Measurements from ENCODE around the gene ZNF396. TPM values are rescaled to one million over a fixed set of nuclear protein-coding genes. Genes with fewer than 3 reads are reported as not detected.

ZNF396 gene
- 1 to 10 TPM; 5.4 to 7.2 (median 7.0) TPM for polyA plus RNA-seq (ENCODE audit: insufficient read length in 3 of 3)
- long read RNA-seq, donor 1: 0 reads
- long read RNA-seq, donor 2, partial matches to known transcripts: 0 of 2 reads
- long read RNA-seq, donor 2, other reads (novel, unspliced or antisense): 0 of 2 reads
- long read RNA-seq, donor 3, partial matches to known transcripts: 0 of 1 reads
- long read RNA-seq, donor 3, other reads (novel, unspliced or antisense): 0 of 1 reads
- long read RNA-seq, donor 4, partial matches to known transcripts: 0 of 1 reads
- long read RNA-seq, donor 4, other reads (novel, unspliced or antisense): 0 of 1 reads
- long read RNA-seq, donor 5: 0 reads
- long read RNA-seq, donor 6: 0 reads
- long read RNA-seq, donor 7: 0 reads
- long read RNA-seq, donor 8: 0 reads
- long read RNA-seq, donor 9: 0 reads
- long read RNA-seq, donor 10, partial matches to known transcripts: 0 of 2 reads
- long read RNA-seq, donor 10, other reads (novel, unspliced or antisense): 0 of 2 reads
- long read RNA-seq, donor 11, partial matches to known transcripts: 0 of 1 reads
- long read RNA-seq, donor 11, other reads (novel, unspliced or antisense): 0 of 1 reads
- long read RNA-seq, donor 12: 0 reads
- long read RNA-seq, donor 13: 0 reads
- long read RNA-seq, donor 14, partial matches to known transcripts: 0 of 1 reads
- long read RNA-seq, donor 14, other reads (novel, unspliced or antisense): 0 of 1 reads
- long read RNA-seq, donor 15: 0 reads
- long read RNA-seq, donor 16, partial matches to known transcripts: 8 of 14 reads
- long read RNA-seq, donor 16, other reads (novel, unspliced or antisense): 0 of 14 reads

GRCh38 chr18:35376742-35377695, at the start of gene ZNF396:
Gene ZNF396 (minus strand): TSS chr18:35377337. CDS start chr18:35374292, 3,045 bp downstream.
- DNase-seq (ENCODE audit: extremely low read depth in 1 of 11, low read depth in 9 of 11, low spot score in 4 of 11): peak in 9 of 11 donors; percentile 31 to 59 (median 50)

GRCh38 chr18:35426786-35427185, 49.6 kb upstream of the ZNF396 start:
- DNase-seq (ENCODE audit: extremely low read depth in 1 of 11, low read depth in 9 of 11, low spot score in 4 of 11): no peak

DNA sequence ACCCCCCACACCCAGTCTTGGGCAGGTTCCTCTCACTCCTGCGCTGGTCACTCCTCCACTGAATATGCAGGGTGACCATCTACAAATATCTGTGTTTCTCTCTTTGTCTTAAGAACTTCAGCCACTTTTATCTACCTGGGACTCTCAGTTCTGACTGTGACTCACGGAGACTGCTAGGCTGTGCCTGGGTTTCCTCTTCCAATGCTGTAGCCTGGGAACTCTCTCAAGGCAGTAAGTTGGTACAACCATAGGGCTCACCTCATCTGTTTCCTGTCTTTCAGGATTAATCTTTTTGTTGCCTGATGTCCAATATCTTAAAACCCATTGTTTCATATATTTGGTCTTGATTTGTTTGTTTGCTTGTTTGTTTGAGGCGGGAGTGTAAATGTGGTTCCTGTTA, 47.2 kb upstream of the ZNF396 start:
- no peak for DNase-seq (ENCODE audit: extremely low read depth in 1 of 11, low read depth in 9 of 11, low spot score in 4 of 11)

DNA sequence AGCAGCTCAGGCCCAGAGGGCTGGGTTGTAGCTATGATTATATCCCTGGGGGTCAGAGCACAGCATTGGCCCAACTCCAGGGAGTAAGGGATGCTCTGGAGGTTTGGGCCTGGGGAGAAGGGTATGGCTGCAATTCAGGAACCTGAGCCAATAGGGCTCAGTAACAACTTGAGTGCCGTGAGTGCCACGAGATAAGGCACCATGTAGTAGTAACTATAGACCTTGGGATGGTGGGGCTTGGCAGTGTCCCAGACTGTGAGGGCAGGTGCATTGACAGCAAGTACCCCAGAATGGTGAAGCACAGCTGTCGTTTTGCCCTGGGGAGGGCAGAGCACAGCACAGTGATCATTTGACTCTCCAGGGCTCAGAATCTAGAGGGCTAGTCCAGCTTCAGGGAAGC, 45.1 kb upstream of the ZNF396 start:
- DNase-seq (ENCODE audit: extremely low read depth in 1 of 11, low read depth in 9 of 11, low spot score in 4 of 11): no peak

DNA sequence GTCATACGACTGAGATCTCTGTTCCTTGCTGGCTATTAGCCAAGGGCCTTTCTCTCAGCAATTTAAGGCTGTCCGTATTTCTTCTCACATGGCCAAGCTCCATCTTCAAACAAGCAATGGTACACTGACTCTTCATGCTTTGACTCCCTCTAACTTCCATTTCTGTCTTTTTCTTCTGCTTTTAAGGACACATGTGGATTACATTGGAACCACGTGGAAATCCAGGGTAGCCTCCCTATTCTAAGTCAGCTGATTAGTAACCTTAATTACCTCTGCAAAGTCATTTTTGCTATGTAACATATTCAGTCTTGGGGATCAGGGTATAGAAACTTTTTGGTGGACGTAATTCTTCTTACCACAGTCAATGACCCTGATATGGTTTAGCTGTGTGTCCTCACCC, 41.5 kb upstream of the ZNF396 start:
- no peak for DNase-seq (ENCODE audit: extremely low read depth in 1 of 11, low read depth in 9 of 11, low spot score in 4 of 11)

GRCh38 chr18:35417223-35417622, 40.1 kb upstream of the ZNF396 start:
- DNase-seq (ENCODE audit: extremely low read depth in 1 of 11, low read depth in 9 of 11, low spot score in 4 of 11): no peak

- peak in 2 of 11 donors; percentile 8 to 13 for DNase-seq (ENCODE audit: extremely low read depth in 1 of 11, low read depth in 9 of 11, low spot score in 4 of 11)
Measured at GRCh38 chr18:35415511-35416073, 38.5 kb upstream of the ZNF396 start.

- no peak for DNase-seq (ENCODE audit: extremely low read depth in 1 of 11, low read depth in 9 of 11, low spot score in 4 of 11)
Measured at GRCh38 chr18:35413163-35413511, 36.0 kb upstream of the ZNF396 start.

DNA sequence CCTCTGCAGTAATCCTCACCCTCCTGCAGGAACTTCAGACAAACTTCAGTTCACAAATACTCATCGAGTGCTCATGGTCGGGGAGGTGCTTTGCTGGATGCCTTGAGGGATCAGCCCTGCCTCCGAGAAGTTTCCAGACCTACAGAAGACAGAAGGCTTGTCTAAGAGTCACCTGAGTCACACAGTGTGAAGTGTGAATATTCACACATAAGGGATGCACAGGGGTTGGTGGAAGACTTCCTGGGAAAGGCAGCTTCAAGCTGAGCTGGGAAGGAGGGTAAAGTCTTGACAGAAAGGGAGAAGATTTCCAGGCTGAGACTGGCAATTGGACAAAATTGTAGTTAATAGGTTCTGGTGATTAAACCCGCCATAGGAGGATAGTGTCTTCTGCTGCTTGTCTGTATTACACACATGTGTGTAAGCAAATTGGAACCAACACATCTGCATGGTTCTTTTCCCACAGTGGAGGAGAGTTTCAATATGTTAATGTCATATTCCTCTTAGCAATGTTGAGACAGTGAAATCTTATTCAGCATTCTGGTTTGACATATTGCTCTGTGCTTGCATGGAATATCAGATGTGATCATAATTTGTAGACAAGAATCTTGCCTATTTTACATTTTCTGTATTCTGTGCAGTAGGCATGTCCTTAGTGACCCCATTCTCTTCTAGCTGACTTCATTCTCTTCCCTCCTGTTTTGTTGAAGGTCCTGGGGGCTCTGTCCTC, 34.7 kb upstream of the ZNF396 start:
- DNase-seq (ENCODE audit: extremely low read depth in 1 of 11, low read depth in 9 of 11, low spot score in 4 of 11): no peak

DNA sequence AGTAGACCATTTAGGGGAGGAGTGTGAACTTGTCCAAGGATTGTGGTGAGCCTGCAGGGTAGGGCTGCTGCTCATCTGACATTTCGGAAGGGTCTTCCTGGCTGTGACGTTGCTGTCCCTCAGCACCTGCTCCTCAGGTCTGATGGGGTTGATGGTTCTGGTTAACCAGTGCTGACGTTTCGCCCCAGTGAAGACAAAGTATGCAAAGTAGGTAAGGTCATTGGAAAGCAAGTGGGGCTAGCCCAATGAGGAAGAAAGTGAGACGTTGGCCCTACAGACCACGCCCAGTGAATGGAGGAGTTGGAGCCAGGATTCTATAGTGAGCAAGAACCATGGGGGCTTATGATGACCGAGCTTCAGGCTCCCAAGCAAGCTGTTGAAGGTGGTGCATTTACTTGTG, 33.4 kb upstream of the ZNF396 start:
- DNase-seq (ENCODE audit: extremely low read depth in 1 of 11, low read depth in 9 of 11, low spot score in 4 of 11): no peak

DNA sequence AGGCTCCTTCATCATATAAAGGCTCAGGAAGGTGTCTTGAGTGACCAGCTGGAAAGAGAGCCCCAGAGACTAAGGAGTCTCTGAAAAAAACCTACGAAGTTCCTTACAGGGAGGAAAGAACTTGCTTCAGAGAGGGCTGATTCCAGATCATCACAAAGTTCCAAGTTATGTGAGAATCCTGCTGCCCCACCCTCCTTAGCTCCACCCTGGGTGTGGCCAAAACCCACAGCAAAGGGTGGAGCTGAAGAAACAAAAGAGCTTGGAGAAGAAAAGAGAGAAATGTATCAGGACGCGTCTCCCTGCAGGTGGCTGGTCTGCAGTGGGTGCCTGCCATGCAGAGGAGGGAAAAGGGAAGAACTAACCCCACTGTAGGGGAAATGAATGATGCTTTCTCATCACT, 32.8 kb upstream of the ZNF396 start:
- no peak for DNase-seq (ENCODE audit: extremely low read depth in 1 of 11, low read depth in 9 of 11, low spot score in 4 of 11)

DNA sequence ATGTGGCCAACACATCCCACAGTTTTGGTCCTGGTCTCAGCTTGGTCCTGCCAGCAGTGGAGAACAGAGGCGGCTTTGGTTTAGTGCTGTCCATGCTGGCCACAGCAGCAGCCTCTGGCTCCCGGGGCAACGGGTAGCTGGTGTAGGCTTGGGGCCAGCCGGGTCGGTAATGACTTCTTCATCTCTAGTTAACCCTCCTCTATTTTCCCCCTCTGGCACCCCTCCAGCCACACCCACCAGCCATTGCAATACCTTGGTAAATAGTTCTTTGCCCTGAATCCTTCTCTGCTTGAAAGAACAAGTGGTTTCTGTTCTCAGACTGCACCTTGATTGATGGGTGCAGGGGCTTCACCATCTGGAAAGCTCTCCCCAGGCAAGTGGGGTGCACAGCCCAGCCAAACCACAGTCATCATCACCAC, 31.7 kb upstream of the ZNF396 start:
- no peak for DNase-seq (ENCODE audit: extremely low read depth in 1 of 11, low read depth in 9 of 11, low spot score in 4 of 11)

DNA sequence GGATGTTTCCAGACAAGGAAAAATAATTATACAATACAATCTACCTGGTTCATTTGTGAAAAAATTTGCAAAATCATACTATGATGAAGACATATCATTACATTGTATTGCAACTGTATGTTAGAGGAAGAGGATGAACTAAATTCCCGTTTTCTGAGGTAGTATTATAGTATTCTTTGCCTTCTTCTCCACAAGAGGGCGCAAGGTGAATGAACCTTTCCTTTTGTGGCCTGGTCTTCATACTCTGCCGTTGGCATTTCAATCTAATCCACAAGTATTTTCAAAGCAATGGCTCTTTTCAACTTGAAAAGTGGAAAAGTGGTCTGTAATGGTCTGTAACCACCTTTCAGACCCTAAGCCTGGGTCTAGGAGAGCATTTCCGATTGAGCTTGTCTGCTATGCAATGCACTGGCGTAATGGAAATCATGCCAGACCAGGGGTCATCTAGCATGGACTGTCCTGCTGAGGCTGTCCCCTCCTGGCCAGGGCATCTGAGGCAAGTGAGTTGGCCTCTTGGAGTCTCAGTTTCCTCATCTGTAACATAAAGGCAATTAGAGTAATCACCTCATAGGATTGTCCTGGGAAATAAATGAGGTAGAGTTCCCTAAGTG, 30.8 kb upstream of the ZNF396 start:
- DNase-seq (ENCODE audit: extremely low read depth in 1 of 11, low read depth in 9 of 11, low spot score in 4 of 11): peak; percentile 43 to 75 (median 57)

GRCh38 chr18:35406666-35407065, 29.5 kb upstream of the ZNF396 start:
- DNase-seq (ENCODE audit: extremely low read depth in 1 of 11, low read depth in 9 of 11, low spot score in 4 of 11): no peak

DNA sequence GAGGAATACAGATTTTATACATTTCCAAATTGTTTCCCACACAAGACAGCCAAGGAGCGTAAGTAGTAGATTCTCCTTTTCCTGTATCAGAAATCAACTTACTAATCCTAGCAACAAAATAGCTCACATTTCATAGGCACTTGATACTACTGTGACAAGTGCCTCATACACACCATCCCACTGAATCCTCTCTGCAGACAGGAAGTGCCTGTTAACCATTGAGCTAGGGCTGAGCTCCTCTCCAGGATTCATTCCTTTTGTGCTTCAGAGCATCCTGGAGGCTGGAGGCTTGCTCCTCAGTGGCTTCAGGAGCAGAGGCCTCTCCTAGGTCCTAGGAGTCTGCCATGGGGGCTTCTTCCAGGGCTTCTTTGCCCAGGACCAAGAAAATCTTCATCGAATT, 20.8 kb upstream of the ZNF396 start:
- no peak for DNase-seq (ENCODE audit: extremely low read depth in 1 of 11, low read depth in 9 of 11, low spot score in 4 of 11)

GRCh38 chr18:35393716-35394115, 16.6 kb upstream of the ZNF396 start:
- no peak for DNase-seq (ENCODE audit: extremely low read depth in 1 of 11, low read depth in 9 of 11, low spot score in 4 of 11)

- DNase-seq (ENCODE audit: extremely low read depth in 1 of 11, low read depth in 9 of 11, low spot score in 4 of 11): no peak
Measured at GRCh38 chr18:35392375-35392774, 15.2 kb upstream of the ZNF396 start.
